ENCODE data around the gene PARD3B.

The PARD3B gene

GRCh38 chr2:204544961-204545860 lies at the start of gene PARD3B:
Gene PARD3B, plus strand, starts transcription at chr2:204545475. Its CDS starts 525 bp downstream, at chr2:204546000.
- DNase-seq (ENCODE audit: low read depth, low spot score), result peak; percentile 20

GRCh38 chr2:204496779-204497178 lies 48.5 kb upstream of the PARD3B start:
- DNase-seq (ENCODE audit: low read depth, low spot score), result no peak

GRCh38 chr2:204497855-204498254 lies 47.4 kb upstream of the PARD3B start:
- no peak for DNase-seq (ENCODE audit: low read depth, low spot score)

GRCh38 chr2:204498291-204498690 lies 47.0 kb upstream of the PARD3B start:
- no peak for DNase-seq (ENCODE audit: low read depth, low spot score)

- no peak for DNase-seq (ENCODE audit: low read depth, low spot score)
These were observed 41.4 kb upstream of the PARD3B start for GRCh38 chr2:204503869-204504268.

- DNase-seq (ENCODE audit: low read depth, low spot score), result no peak
These were observed 40.7 kb upstream of the PARD3B start for GRCh38 chr2:204504594-204504993.

- no peak for DNase-seq (ENCODE audit: low read depth, low spot score)
These were observed 39.8 kb upstream of the PARD3B start for GRCh38 chr2:204505488-204505887.

- DNase-seq (ENCODE audit: low read depth, low spot score), result no peak
These were observed 39.3 kb upstream of the PARD3B start for GRCh38 chr2:204505946-204506345.

GRCh38 chr2:204507636-204508035 lies 37.6 kb upstream of the PARD3B start:
- no peak for DNase-seq (ENCODE audit: low read depth, low spot score)

GRCh38 chr2:204510709-204511420 lies 34.4 kb upstream of the PARD3B start:
- DNase-seq (ENCODE audit: low read depth, low spot score), result no peak

GRCh38 chr2:204514439-204514838 lies 30.8 kb upstream of the PARD3B start:
- DNase-seq (ENCODE audit: low read depth, low spot score), result no peak

- DNase-seq (ENCODE audit: low read depth, low spot score), result no peak
These were observed 29.9 kb upstream of the PARD3B start for GRCh38 chr2:204515416-204515815.

GRCh38 chr2:204517154-204517553 lies 28.1 kb upstream of the PARD3B start:
- DNase-seq (ENCODE audit: low read depth, low spot score), result no peak

GRCh38 chr2:204529795-204530463 lies 15.3 kb upstream of the PARD3B start:
- no peak for DNase-seq (ENCODE audit: low read depth, low spot score)

- no peak for DNase-seq (ENCODE audit: low read depth, low spot score)
These were observed 14.8 kb upstream of the PARD3B start for GRCh38 chr2:204530464-204530805.

GRCh38 chr2:204533629-204534370 lies 11.5 kb upstream of the PARD3B start:
- DNase-seq (ENCODE audit: low read depth, low spot score), result no peak

GRCh38 chr2:204535356-204535755 lies 9.9 kb upstream of the PARD3B start:
- no peak for DNase-seq (ENCODE audit: low read depth, low spot score)

GRCh38 chr2:204535764-204536163 lies 9.5 kb upstream of the PARD3B start:
- DNase-seq (ENCODE audit: low read depth, low spot score), result no peak

- DNase-seq (ENCODE audit: low read depth, low spot score), result no peak
These were observed 6.9 kb upstream of the PARD3B start for GRCh38 chr2:204538182-204539018.

GRCh38 chr2:204539019-204539385 lies 6.3 kb upstream of the PARD3B start:
- no peak for DNase-seq (ENCODE audit: low read depth, low spot score)

GRCh38 chr2:204541637-204542036 lies 3.6 kb upstream of the PARD3B start:
- no peak for DNase-seq (ENCODE audit: low read depth, low spot score)

Measured in iPS DF 19.7 (cell line).